AG04449 (cell line): Measurements from ENCODE around the gene UNC50.

ENCODE experiments used
- CTCF ChIA-PET: fragments of 350-600 bp; formaldehyde crosslinking; extraction: SDS; loops from one replicate; lab custom pipeline; 2021; ENCODE audit warnings: antibody characterized with exemption; lab: Yijun Ruan, JAX
- POLR2A ChIA-PET: fragments of 400-600, 350-600 bp; formaldehyde crosslinking; extraction: SDS; loops from one replicate; lab custom pipeline; 2020; ENCODE audit warnings: antibody characterized with exemption, inconsistent platforms; lab: Yijun Ruan, JAX
- DNase-seq: peaks from one replicate; pipeline ENCODE4 v3.0.0-alpha.2; 2010; ENCODE audit warnings: low read depth, low spot score
- H3K4me3 ChIP-seq: 2 replicates; pipeline ENCODE4 v1.5.1; 2011; ENCODE audit warnings: low read depth, mild to moderate bottlenecking, control low read depth, low read length
- TF ChIP-seq, protein P1 (sequence below): IDR thresholded peaks from one replicate; pipeline ENCODE4 v1.5.1; 2011; ENCODE audit warnings: mild to moderate bottlenecking, moderate library complexity, low read length, control low read depth, inconsistent platforms; ENCODE audit not compliant: insufficient read depth; ENCODE audit errors: missing control alignments

Gene UNC50

DNA sequence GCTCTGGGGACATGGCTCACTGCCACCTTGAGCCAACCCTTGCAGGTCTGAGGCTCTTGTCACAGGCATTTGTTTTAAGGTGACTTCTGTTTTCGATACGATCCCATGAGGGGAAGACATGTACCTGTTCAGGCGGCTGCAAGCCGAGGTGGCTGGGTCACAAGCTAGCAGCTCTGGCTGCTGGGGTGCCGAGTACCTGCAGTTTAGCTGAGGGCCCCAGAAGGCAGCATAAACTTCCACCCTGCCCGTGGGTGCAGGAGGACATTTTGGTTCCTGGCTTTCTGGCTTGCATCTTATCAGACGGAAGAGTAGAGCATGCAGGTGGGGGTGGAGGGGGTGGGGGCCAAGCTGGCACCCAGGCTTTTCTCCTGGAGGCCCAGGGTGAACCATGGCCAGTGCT, 28.5 kb upstream of the UNC50 start:
- no peak for DNase-seq

DNA sequence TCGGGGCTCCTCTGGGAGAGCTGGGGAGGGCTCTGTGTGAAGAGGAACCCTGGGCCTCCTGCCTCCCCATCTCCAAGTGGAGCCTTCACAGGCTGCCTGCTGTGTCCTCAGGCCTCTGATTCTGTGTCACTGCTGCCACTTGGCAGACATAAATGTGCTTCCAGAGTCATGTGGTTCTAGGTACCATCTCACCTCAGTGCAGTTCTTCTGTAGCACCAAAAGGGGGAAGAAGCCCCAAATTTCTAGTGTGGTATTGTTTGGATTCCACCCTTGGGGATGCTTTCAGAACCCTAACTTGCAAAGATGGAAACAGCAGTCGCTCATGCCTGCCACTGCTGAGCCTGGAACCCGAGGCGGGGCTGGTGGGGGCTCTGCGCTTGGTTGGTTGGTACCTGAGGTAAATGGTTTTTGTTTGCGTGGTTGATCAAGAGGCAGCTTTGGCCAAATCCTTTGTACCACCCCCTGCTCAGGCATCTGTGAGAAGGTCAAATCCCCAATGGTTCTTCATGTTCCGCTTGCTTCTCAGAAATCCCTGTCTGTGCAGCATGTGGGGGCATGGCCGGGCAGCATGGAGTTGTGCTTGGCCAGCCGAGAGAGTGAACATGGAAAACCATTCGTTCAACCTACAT, 27.6 kb upstream of the UNC50 start:
- TF ChIP-seq, protein P1, sequence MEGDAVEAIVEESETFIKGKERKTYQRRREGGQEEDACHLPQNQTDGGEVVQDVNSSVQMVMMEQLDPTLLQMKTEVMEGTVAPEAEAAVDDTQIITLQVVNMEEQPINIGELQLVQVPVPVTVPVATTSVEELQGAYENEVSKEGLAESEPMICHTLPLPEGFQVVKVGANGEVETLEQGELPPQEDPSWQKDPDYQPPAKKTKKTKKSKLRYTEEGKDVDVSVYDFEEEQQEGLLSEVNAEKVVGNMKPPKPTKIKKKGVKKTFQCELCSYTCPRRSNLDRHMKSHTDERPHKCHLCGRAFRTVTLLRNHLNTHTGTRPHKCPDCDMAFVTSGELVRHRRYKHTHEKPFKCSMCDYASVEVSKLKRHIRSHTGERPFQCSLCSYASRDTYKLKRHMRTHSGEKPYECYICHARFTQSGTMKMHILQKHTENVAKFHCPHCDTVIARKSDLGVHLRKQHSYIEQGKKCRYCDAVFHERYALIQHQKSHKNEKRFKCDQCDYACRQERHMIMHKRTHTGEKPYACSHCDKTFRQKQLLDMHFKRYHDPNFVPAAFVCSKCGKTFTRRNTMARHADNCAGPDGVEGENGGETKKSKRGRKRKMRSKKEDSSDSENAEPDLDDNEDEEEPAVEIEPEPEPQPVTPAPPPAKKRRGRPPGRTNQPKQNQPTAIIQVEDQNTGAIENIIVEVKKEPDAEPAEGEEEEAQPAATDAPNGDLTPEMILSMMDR = no peak
- no peak overlapping the region for H3K4me3 ChIP-seq
- no peak for DNase-seq
- CTCF ChIA-PET = interaction anchor here (1.1 kb wide), 1 partner anchor 12 kb away, joined by 5 read pairs; no protein-coding TSS in a partner anchor
- POLR2A ChIA-PET = no interaction called here

More for the DNA sequence above, 28.5 kb upstream of the UNC50 start:
- TF ChIP-seq, protein P1 = no peak
- ChIA-PET POLR2A (no interaction called here), CTCF (interaction anchor here (1.1 to 1.4 kb wide), 2 partner anchors 11 to 19 kb away, joined by 5 read pairs; no protein-coding TSS in a partner anchor)
- no peak overlapping the region for H3K4me3 ChIP-seq

DNA sequence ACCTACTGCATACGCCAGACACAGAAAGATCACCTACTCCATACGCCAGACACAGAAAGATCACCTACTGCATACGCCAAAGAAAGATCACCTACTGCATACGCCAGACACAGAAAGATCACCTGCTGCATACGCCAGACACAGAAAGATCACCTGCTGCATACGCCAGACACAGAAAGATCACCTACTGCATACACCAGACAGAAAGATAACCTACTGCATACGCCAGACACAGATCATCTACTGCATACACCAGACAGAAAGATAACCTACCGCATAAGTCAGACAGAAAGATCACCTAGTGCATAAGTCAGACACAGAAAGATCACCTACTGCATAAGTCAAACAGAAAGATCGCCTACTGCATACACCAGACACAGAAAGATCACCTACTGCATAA, 25.9 kb upstream of the UNC50 start:
- H3K4me3 ChIP-seq = no peak overlapping the region
- no peak for DNase-seq
- POLR2A ChIA-PET = no interaction called here
- TF ChIP-seq, protein P1 = no peak
- CTCF ChIA-PET = no interaction called here

DNA sequence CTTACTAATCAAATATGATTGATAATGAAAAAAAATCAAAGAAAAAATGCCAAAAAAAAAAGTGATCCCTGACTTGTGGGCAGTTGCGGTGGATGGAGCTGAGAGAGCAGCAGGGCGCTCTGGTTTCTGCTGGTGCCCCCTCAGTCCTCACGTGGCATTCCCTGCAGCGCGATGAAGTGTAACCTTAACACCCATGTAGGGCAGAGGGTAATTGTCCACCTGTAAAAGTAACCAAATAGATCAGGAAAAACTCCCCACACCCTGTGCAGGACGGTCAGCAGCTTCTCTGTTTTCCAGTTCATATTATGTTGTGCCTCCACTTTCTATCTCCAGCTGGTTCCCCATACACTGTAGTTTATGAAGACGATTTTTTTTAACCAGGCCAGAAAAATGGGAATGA, 25.1 kb upstream of the UNC50 start:
- POLR2A ChIA-PET = no interaction called here
- TF ChIP-seq, protein P1 = no peak
- no peak for DNase-seq
- H3K4me3 ChIP-seq = no peak overlapping the region
- CTCF ChIA-PET = interaction anchor here (1.2 to 1.3 kb wide), 3 partner anchors 13 to 96 kb away, joined by 3 to 4 read pairs (median 3); no protein-coding TSS in a partner anchor

DNA sequence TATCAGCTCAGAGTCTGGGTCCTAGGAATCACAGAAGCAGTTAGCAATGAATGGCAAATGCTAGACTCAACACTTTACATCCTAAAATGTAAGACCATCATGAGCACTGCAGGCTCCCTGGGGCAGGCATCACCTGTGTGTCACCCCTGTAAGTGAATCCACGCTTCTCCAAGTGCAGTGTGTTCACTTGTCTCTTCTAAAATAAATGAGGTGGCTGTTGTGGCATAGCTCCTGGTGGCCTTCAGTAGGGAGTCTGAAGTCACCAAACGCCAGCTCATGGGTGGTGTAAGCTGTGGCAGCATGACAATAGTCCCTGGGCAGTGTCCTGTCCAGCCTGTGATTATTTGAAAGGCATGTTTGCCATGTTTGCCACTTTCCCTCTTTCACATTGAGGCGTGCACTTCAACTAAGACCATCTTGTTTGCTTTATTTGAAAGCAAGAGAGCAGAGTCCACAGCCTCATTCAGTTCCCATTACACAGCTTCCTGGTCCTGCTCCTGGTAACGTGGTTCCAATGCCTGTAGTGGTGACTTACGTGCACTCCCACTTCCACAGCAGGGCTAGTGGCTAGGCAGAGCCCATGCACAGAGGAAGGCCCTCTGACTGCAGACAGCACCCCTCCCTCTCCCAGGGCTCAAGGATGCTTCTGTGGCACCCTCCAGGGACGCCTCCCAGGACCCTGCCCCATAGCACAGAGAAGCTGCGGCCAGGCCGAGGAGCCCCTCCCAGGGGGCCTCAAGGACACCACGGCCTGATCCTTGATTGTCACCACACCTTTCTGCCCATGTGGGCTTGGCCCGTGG, 24.4 kb upstream of the UNC50 start:
- ChIA-PET POLR2A (no interaction called here), CTCF (interaction anchor here (1.2 to 1.3 kb wide), 3 partner anchors 14 to 96 kb away, joined by 3 to 4 read pairs (median 3); no protein-coding TSS in a partner anchor)
- TF ChIP-seq, protein P1 = no peak
- no peak for DNase-seq
- no peak overlapping the region for H3K4me3 ChIP-seq

DNA sequence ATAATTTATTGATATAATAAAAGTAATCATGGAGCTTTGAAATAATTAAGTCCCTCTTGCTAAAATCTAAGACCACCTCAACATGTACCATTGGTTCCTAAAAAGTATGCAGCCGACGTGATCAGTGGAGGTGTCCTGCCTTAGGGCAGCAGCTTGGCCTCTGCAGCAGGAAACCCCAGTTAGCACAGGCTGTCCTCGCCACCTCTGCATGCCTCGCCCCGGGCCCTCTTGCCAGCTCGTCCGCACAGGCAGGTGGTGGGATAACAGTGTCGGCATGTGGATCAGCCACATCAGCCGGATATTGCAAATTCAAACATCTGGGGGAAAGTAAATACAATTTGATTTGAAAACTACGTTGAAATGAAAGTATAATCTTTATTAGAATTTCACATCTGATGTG, 23.0 kb upstream of the UNC50 start:
- TF ChIP-seq, protein P1 = no peak
- ChIA-PET CTCF (interaction anchor here (1.1 kb wide), 1 partner anchor 14 kb away, joined by 3 read pairs; no protein-coding TSS in a partner anchor), POLR2A (no interaction called here)
- no peak overlapping the region for H3K4me3 ChIP-seq
- no peak for DNase-seq
